ENCODE results near the gene HOXD9. TPM values are rescaled to one million over a fixed set of nuclear protein-coding genes. Genes with fewer than 3 reads are reported as not detected.

Gene HOXD9
- polyA plus RNA-seq, 3 donors, result 87.5 to 104 (median 88.6) TPM

GRCh38 chr2:176095421-176095820 is 27.1 kb upstream of the HOXD9 start:
- no peak for DNase-seq

GRCh38 chr2:176096243-176096985 is 26.1 kb upstream of the HOXD9 start:
- no peak for DNase-seq

GRCh38 chr2:176096986-176097819 is 25.3 kb upstream of the HOXD9 start:
- no peak for DNase-seq

- DNase-seq, result no peak
Measured at GRCh38 chr2:176097820-176098365, 24.6 kb upstream of the HOXD9 start.

GRCh38 chr2:176098366-176099158 is 24.0 kb upstream of the HOXD9 start:
- no peak for DNase-seq

- no peak for DNase-seq
Measured at GRCh38 chr2:176099159-176099727, 23.3 kb upstream of the HOXD9 start.

- no peak for DNase-seq
Measured at GRCh38 chr2:176099728-176100546, 22.6 kb upstream of the HOXD9 start, which contains the start of gene HOXD12. HOXD12 (plus strand) TSS chr2:176099795; CDS start chr2:176099802, 7 bp downstream.

- DNase-seq, result no peak
Measured at GRCh38 chr2:176100547-176101140, 21.9 kb upstream of the HOXD9 start.

GRCh38 chr2:176101216-176101830 is 21.2 kb upstream of the HOXD9 start:
- DNase-seq, result no peak

GRCh38 chr2:176101842-176102241 is 20.7 kb upstream of the HOXD9 start:
- no peak for DNase-seq

GRCh38 chr2:176102309-176102866 is 20.1 kb upstream of the HOXD9 start:
- DNase-seq, result no peak

- DNase-seq, result no peak
Measured at GRCh38 chr2:176103194-176103593, 19.3 kb upstream of the HOXD9 start.

GRCh38 chr2:176103742-176104315 is 18.7 kb upstream of the HOXD9 start:
- DNase-seq, result no peak

- DNase-seq, result no peak
Measured at GRCh38 chr2:176104316-176105077, 18.0 kb upstream of the HOXD9 start.

GRCh38 chr2:176105078-176105729 is 17.3 kb upstream of the HOXD9 start:
- peak; percentile 80 for DNase-seq

GRCh38 chr2:176105730-176106580 is 16.6 kb upstream of the HOXD9 start:
- DNase-seq, result no peak

All from renal pelvis (tissue), 4 donors.